Stimulated activated CD8-positive, alpha-beta memory T cell treated with anti-CD3 and anti-CD28 coated beads, Interleukin-15, amount 100 ng/mL, for 1 hour (primary cell): ENCODE results near the gene HEXD.

ENCODE experiments used
- DNase-seq: peaks from one replicate; pipeline ENCODE4 v3.0.0-alpha.2; 2020; ENCODE audit warnings: low read depth

HEXD gene

DNA sequence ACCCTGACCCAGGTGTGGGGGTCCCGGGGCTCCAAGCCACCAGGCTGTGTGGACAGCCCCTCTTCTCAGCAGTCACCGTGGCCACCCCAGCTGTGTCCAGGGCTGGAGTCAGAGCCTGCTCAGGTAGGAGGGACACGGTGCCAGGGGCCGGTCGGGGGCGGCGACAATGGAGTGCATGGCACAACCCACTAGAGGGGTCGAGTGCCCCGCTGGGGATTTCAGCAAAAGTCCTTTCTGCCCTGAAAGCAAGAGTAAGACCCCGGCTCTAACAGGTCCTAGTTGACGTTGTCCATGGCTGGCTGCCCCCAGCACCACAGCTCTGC is 35.3 kb upstream of the HEXD start:
- DNase-seq = no peak

DNA sequence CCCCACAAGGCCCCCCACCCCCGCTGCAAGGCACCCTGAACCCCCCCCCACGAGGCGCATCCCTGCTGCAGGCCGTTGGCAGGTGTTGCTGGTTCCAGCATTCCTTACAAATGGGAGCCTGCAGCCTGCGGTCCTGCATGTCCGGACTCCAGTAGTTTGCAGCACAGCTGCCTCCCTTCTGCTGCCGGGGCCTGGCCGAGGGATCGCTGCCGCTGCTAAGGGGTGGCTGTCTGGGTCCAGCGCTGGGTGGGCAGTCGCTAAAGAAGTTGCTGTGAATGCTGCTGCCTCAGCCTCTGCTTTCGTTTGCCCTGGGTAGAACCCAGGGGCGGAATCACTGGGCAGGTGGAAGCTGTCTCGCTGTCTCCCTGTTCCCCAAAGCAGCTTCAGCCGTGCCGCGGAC is 34.7 kb upstream of the HEXD start:
- no peak for DNase-seq

DNA sequence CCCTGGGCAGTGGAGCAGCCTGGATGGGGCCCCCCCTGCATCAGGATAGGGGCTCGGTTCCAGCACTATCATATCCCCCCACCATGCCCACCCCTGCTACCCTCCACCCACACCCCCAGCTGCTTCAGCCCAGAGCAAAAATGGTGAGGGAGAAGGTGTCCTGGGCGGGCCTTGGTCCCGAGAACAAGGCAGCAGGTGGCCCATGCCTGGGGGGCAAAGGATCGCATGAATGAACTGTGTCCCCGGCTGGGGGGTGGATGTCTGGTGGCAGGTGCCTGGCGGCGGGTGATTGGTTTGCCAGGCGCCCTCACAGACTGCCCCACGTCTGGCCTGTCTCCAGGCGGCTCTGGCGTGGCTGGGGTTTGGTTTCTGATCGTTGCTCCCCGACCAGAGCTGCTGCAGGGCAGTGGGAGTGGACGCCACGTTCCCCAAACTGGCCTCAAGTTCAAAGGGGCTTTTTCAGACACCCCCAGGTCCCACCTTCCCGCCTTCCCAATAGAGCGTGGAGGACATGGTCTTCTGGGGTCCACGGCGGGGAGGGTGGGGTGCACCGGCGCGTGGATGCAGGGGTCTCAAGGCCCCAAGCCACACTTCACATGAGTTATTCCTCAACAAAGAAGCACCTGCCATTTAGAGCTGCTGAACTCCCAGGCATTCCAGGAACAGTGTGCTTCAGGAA is 34.0 kb upstream of the HEXD start:
- DNase-seq = no peak

DNA sequence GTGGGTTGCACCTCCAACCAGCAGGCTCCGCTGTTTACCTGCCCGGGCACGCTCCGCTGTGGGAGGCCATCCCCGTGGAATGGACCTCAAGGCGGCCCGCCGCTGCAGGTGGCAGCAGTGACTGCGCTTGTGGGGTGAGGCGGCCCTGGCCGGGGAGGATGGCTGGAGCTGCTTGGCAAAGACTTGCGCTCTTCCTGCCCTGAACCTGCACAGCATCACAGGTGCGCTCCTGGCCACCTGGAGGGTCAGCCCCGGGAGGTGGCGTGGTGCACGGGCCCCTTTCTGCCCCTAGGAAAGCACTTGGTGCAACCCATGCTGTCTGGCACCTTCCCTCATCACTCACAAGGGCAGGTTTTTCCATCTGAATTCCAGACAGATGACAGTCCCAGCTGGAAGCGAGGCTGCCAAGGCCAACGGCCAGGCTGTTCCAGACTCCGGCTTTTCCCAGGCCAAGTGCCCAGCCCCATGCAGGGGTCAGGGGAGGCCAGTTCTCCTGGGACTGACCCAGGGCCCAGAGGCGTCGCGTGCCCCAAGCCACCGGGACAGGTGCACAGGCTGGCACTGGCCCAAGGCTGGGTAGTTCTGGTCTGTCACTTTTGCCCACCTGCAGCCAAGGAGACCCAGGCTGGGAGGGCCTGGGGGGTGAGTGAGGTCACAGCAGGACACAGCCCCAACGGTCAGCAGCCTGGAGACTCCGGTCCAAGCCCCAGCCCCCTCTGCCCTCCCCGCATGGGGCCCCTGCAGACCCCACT is 33.2 kb upstream of the HEXD start:
- no peak for DNase-seq

DNA sequence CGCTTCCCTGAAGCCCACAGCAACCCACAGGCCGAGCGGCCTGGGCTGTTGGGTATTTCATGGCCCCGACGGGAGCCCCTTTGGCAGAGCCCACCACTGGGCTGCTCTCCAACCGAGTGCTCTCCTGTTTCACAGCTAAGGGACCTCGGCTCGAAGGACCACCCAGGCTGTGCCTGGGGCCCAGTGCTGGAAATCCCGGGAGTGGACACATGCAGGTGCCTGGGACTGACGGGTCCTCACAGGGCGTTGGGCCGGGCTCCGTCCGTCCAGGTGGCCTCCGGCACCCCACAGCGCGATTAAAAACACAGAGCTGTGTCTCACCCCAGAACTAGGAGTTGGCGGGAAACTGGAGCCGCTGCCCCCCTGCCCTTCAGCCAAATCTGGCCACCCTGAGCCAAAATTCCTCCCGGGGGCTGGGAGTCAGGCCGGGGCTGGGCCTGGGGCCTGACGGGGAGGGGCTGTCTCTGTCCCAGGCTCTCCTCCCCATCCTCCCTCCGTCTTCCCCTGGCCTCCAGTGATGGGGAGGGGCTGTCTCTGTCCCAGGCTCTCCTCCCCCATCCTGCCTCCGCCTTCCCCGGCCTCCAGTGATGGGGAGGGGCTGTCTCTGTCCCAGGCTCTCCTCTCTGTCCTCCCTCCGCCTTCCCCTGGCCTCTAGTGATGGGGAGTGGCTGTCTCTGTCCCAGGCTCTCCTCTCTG is 32.4 kb upstream of the HEXD start:
- DNase-seq = no peak

DNA sequence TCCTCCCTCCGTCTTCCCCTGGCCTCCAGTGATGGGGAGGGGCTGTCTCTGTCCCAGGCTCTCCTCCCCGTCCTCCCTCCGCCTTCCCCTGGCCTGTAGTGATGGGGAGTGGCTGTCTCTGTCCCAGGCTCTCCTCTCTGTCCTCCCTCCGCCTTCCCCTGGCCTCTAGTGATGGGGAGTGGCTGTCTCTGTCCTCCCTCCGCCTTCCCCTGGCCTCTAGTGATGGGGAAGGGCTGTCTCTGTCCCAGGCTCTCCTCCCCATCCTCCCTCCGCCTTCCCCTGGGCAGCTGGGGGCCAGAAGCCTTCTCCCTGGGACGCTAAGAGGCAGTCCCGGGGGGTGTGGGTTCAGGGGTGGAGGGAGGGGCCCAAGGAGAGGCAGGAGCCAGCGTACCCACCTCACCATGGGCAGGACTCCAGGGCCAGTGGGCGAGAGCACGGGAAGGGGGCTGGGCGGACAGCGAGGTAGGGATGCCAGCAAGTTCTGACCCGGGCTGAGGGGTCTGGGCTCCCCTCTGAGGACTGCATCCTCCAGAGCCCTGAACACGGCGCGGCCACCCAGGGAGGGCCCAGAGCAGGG is 31.8 kb upstream of the HEXD start:
- no peak for DNase-seq

DNA sequence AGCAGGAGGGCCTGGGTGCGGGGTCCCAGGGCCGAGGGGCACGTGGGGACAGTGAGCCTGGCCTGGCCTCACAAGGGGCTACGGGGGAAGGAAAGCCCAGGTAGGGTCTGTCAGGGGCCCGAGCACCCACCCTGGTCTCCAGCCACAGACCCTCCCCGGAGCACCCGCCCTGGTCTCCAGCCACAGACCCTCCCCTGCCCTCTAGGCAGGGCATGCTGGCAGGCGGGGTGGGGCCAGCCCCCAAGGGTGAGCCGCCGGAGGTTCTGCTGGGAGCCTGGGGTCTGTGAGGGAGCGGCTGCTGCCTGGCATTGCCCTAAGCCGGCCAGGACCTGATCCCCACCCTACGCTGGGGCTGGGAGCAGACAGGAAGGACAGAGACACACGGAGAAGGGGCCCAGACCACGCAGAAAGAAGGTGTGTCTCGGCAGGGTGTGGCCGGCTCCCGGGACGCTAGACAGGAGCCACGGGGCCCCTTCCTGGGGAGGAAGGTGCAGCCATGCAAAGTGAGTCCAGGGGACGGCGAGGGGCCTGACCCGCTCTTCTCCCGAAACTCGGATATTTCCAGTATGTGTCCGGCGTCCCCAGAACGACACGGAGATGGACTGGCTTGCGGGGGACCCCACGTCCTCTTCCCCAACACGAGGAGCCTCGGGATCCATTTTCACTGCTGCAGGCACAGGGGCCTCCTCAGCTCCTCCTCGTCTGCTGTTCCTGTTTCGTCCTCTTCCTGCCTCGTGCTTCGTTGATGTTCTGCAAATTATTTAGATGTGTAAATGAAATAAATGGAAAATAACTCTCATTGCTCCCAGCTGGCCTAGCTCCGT is 31.1 kb upstream of the HEXD start:
- no peak for DNase-seq

DNA sequence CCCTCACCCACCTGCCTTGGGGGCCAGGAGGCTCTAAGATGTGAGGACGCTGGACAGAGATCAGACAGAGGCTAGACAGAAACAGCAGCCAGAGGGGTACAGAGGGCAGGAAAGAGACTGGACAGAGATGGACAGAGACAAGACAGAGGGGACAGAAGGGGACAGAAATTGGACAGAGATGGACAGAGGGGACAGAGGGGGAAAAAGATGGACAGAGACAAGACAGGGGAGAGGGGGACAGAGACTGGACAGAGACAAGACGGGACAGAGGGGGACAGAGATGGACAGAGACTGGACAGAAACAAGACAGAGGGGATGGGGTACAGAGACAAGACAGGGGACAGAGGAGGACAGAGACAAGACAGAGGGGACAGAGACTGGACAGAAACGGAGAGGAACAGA is 30.4 kb upstream of the HEXD start:
- DNase-seq = no peak

DNA sequence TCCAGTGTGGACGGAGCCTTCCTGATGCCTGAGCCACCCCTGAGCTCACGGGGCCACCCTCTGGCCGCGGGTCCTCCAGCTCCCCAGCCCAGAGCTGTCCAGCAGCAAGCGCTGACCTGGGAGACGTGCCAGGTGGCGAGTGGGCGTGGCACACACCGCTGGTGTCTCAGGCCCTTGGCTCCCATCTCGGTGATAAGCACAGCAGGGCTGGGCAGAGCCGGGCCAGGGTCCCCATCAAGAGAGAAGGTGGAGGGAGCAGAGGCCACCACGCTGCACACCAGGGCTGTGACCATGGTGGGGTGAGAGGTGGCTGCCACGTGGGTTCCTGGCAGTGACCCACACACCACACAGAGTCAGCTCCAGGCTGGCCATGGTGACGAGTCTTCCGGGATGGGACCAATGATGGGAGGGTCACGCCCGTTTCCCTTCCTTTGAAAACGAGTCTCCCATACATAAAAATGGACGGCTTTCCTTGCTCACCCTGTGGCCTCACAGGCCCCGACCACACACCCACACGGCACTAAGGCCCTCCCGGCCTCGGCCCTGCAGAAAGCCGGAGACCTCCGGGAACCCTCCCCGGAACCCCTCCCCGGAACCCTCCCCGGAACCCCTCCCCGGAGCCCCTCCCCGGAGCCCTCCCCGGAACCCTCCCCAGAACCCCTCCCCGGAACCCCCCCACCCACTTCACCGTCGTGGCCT is 29.8 kb upstream of the HEXD start:
- DNase-seq = no peak

DNA sequence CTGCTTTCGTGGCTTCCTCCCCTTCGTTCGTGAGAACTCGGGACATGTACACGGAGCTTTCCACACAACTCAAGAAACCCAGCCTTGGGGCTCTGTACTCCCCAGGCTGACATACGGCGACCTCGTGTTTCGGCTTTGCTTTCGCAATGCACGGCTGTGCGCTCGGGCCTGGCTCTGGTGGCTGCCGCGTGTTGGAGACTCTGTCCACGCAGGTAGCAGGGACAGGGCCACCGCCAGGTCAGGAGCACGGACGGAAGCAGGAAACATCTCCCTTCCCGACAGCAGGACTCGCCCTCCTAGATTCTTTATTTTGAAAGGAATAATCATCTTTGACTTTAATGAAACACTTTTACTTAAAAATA is 29.2 kb upstream of the HEXD start:
- DNase-seq = no peak

DNA sequence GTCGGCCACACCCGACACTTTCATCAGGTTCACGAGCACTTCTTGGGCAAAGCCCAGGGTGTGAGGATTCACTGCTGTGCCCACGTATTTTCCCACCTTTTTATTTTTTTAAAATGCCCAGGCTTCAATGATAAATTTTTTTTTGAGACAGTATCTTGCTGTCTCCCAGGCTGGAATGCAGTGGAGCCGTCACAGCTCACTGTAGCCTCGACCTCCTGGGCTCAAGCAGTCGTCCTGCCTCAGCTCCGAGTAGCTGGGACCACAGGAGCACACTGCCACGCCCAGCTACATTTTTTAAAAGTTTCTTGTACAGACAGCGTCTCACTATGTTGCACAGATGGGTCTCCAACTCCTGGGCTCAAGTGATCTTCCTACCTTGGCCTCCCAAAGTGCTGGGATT is 28.8 kb upstream of the HEXD start:
- DNase-seq = no peak

DNA sequence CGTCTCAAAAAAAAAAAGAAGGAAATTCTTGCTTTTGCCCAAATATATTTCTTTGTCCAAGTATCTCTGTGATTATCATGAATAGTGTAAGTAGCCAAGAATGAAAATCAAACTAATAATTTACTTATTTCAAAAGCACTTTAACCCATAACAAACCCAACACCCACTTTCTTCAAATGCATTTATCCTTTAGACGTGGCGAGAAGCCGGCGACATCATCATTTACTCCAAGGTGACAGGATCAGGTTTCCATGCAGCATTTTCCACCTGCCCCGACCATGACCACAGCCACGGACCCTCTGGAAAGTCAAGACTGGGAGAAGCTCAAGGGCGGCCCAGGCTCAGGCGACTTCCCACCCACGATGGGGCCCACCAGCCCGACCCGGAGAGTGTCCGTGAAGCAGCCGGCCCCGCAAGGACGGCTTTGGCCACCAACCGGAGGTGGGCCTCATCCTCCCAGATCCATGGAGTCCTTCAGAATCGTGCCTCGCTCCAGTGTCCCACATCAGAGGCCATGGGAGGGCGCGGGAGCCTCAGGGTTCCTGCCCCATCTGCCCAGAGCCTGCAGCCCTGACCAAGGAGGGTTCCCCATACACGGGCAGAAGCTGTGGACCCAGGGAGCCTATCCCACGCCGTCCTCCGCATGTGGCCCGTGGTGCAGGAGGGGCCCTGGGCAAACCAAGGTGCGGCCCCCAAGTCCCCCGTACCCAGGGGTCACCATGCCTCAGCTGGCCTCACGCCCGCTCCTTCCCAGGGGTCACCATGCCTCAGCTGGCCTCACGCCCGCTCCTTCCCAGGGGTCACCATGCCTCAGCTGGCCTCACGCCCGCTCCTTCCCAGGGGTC is 27.9 kb upstream of the HEXD start:
- no peak for DNase-seq

DNA sequence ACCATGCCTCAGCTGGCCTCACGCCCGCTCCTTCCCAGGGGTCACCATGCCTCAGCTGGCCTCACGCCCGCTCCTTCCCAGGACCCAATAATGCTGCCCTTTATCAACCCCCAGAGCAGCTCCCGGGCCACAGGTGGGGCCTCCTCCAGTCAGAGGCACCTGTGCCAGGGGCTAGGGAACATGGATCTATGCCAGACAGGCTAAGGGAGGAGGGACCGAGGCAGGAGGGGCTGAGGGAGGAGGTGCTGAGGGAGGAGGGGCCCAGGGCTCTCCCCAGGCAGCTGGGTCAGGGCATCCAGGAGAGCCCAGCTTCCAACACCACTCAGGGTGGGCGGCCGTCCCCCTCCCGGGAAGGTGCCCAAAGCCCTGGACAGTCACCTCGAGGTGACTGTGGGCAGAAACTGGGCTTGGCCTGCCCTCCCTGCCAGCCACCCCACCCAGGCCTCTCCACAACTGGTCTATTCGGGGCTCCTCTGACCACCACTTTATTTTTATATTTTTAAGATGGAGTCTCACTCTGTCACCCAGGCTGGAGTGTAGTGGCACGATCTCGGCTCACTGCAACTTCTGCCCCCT is 27.2 kb upstream of the HEXD start:
- DNase-seq = no peak

DNA sequence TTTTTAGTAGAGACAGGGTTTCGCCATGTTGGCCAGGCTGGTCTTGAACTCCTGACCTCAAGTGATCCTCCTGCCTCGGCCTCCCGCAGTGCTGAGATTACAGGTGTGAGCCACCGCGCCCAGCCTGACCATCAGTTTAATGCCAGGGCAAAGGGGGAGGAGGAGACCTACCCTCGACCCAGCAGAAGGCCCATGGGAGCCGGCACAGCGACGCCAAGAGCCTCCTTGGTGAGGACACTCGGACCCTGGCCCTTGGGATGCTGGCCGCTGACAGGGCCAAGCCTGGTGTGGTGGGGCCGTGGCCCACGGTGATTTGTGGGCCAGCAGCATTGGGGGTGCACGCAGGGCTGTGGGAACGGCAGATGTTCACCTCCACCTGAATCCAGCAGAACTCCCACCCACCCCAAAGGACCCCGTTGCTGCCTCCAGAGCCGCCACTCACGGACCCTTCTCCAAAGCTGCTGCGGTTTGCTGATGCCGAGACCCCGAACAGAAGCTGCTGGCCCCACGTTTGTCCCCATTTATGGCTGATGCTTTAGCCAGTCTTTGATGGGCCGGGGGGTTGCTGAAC is 26.6 kb upstream of the HEXD start:
- DNase-seq = no peak

DNA sequence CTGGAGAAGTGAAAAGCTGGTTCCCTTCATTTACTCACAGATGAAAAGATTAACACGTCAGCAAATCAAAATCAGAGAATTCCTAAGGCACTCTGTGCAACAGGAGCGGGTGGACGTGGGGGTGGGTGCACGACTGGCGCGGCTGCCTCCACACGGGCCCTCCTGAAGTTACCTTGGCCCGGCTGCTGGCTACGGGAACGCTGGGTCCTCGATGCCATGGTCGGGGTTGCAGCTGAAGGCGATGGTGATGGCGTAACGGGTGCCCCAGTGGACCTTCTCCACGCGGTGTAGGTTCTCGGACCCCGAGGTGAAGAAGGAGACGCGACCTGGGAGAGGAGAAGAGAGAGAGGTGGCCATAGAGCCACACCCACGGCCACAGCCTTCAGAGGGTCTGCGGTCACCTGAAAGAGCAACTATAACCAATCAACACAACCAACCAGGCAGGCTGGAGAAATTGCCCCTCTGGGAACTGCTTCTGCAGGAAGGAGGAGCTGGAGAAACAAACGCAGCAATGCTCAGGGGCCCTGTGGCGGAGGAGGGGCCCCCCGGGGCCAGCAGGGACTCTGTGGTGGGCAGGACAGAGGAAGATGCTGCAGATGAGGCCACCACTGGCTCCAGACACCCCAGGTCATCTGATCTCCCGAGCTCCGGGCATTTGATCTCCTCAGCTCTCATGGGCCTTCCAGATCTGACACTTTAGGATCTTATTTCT is 25.8 kb upstream of the HEXD start:
- DNase-seq = no peak

DNA sequence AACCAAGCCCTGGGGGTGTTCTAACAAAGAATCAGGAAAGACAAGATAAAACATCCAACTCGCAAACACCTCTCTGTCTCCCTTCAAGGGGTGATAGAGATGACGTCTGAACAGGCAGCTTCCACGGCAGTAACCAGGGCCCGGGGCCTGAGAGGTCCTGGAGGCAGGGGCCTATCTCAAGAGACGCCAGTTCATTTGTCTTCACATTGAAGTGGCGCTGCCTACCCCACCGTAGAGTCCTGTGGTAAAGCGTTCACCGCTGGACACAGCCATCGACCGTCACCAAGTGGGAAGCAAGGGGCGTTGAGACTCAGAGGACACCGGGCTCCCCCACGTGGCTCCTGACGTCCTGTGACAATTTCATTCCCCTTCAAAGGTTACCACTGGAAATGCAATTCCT is 25.2 kb upstream of the HEXD start:
- DNase-seq = no peak

DNA sequence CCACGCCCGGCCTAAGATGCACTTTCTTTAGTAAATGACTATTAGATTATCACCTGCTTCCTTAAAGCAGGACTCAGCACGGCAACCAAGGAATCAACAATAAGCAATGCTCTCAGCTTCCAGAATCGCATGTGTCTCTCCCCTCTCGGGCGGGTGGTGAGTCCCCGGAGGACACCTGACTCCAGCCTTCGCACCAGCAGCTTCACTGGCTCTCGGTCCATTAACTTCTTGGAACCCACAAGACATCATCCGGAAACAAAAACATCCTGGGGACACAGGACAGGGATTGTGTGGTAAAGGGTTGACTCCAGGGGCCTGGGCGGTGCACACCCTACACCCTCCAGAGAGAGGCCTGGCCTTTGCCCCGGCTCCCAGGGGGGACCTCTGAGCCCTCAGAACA is 23.9 kb upstream of the HEXD start:
- no peak for DNase-seq

DNA sequence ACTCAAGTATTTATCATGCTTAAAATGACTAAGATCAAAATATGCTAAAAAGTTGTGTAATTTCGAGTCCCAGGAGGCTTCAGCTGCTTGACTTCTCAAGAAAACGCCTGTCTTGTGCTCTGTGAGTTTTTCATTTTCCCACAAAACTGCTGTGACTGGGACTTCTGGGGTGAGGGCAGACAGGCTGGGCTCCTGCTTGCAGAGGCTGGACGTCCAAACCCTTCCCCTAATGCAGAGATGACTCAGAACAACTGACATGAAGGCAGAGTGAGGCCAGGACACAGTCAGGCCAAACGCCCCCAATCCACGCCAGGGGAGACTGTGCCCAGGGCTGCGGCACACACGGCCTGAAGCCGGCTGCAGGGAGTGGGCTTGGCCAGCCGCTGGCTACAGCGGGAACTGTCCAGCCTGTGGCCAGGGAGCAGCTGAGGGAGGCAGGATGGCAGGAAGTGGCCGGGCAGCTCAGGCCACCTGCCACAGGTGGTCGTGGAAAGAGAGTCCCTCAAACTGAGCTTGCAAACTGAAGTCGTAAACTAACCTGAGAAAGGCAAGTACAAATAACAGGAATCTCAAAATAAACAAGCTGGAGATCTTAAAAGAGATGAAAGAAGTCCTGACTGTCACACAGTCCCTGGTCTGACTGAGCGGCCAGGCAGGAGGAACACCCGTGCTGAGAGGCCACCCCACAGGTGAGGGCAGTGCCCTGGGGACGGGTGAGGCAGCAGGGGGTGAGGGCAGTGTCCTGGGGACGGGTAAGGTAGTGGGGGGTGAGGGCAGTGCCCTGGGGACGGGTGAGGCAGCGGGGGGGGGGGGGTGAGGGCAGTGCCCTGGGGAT is 21.3 kb upstream of the HEXD start:
- no peak for DNase-seq
